GM23338 (cell line): ENCODE measurements around the gene ZNF248.

ENCODE experiments used
- CREB1 ChIP-seq: fragments of 250-450 bp; sonication (Bioruptor Pico); IDR thresholded peaks from 2 replicates; pipeline ENCODE4 v1.5.0; 2020; ENCODE audit warnings: low read depth, mild to moderate bottlenecking, moderate library complexity
- EZH2 ChIP-seq: fragments of 200-600 bp; sonication (generic); IDR thresholded peaks from one replicate; pipeline ENCODE4 v1.8.0; 2017; ENCODE audit warnings: antibody characterized with exemption, mild to moderate bottlenecking, low read depth; ENCODE audit not compliant: unreplicated experiment
- EZH2phosphoT487 ChIP-seq: fragments of 200-600 bp; sonication (generic); IDR thresholded peaks from one replicate; pipeline ENCODE4 v1.8.1; 2018; ENCODE audit warnings: antibody characterized with exemption; ENCODE audit not compliant: unreplicated experiment
- JUNB ChIP-seq: IDR thresholded peaks from one replicate; pipeline ENCODE4 v1.6.1; 2016; ENCODE audit warnings: antibody characterized with exemption; ENCODE audit not compliant: unreplicated experiment
- NANOG ChIP-seq: IDR thresholded peaks from 2 replicates; pipeline ENCODE4 v1.6.1; 2016; ENCODE audit warnings: antibody characterized with exemption, borderline replicate concordance
- POLR2AphosphoS5 ChIP-seq: IDR thresholded peaks from 2 replicates; pipeline ENCODE4 v1.6.1; 2016; ENCODE audit warnings: antibody characterized with exemption, low read depth
- STAT1 ChIP-seq: IDR thresholded peaks from one replicate; pipeline ENCODE4 v1.6.1; 2016; ENCODE audit warnings: antibody characterized with exemption; ENCODE audit not compliant: unreplicated experiment
- ZNF114 ChIP-seq: fragments of 250-450 bp; sonication (Bioruptor Pico); IDR thresholded peaks from 2 replicates; pipeline ENCODE4 v1.5.0; 2020; ENCODE audit warnings: mild to moderate bottlenecking, moderate library complexity
- ZNF331 ChIP-seq: fragments of 250-450 bp; sonication (Bioruptor Pico); IDR thresholded peaks from 2 replicates; pipeline ENCODE4 v1.5.0; 2020; ENCODE audit warnings: low read depth, mild to moderate bottlenecking, moderate library complexity
- TF ChIP-seq, protein P1 (sequence below), 2 experiments: fragments of 200-600 bp in 1 of 2; sonication (generic) in 1 of 2; conservative IDR thresholded peaks; 2 replicates each; pipeline versions ENCODE4 v1.5.1 to v1.6.1; 2016 to 2017; ENCODE audit warnings: antibody characterized with exemption in 2 of 2, low read depth in 2 of 2, mild to moderate bottlenecking in 2 of 2, moderate library complexity in 1 of 2
- TF ChIP-seq, protein P2 (sequence below): IDR thresholded peaks from one replicate; pipeline ENCODE4 v1.6.1; 2018; ENCODE audit warnings: antibody characterized with exemption; ENCODE audit not compliant: unreplicated experiment
- TF ChIP-seq, protein P3 (sequence below): IDR thresholded peaks from 2 replicates; pipeline ENCODE4 v1.6.1; 2016; ENCODE audit warnings: antibody characterized with exemption

DNA sequence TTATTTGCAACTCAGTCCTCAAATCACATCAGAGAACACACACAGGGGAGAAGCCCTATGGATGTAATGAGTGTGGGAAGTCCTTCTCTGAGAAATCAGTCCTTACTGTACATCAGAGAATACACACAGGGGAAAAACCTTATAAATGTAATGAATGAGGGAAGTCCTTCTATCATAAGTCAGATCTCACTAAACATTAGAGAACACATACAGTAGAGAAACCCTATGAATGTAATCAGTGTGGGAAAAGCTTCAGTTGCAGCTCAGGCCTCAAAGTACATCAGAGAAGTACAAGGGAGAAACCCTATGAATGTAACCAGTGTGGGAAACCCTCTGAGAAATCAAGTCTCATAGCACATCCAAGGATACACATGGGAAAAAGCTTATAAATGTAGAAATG, 39.0 kb upstream of the ZNF248 start:
- TF ChIP-seq CREB1 (CRISPR knock-in tag): no peak
- TF ChIP-seq, protein P1, sequence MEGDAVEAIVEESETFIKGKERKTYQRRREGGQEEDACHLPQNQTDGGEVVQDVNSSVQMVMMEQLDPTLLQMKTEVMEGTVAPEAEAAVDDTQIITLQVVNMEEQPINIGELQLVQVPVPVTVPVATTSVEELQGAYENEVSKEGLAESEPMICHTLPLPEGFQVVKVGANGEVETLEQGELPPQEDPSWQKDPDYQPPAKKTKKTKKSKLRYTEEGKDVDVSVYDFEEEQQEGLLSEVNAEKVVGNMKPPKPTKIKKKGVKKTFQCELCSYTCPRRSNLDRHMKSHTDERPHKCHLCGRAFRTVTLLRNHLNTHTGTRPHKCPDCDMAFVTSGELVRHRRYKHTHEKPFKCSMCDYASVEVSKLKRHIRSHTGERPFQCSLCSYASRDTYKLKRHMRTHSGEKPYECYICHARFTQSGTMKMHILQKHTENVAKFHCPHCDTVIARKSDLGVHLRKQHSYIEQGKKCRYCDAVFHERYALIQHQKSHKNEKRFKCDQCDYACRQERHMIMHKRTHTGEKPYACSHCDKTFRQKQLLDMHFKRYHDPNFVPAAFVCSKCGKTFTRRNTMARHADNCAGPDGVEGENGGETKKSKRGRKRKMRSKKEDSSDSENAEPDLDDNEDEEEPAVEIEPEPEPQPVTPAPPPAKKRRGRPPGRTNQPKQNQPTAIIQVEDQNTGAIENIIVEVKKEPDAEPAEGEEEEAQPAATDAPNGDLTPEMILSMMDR (conservative IDR thresholded peaks at IDR 0.05; ENCODE audit: low read depth in 2 of 2): no peak
- TF ChIP-seq EZH2phosphoT487: no peak
- TF ChIP-seq EZH2: no peak
- no peak for TF ChIP-seq POLR2AphosphoS5
- TF ChIP-seq, protein P2, sequence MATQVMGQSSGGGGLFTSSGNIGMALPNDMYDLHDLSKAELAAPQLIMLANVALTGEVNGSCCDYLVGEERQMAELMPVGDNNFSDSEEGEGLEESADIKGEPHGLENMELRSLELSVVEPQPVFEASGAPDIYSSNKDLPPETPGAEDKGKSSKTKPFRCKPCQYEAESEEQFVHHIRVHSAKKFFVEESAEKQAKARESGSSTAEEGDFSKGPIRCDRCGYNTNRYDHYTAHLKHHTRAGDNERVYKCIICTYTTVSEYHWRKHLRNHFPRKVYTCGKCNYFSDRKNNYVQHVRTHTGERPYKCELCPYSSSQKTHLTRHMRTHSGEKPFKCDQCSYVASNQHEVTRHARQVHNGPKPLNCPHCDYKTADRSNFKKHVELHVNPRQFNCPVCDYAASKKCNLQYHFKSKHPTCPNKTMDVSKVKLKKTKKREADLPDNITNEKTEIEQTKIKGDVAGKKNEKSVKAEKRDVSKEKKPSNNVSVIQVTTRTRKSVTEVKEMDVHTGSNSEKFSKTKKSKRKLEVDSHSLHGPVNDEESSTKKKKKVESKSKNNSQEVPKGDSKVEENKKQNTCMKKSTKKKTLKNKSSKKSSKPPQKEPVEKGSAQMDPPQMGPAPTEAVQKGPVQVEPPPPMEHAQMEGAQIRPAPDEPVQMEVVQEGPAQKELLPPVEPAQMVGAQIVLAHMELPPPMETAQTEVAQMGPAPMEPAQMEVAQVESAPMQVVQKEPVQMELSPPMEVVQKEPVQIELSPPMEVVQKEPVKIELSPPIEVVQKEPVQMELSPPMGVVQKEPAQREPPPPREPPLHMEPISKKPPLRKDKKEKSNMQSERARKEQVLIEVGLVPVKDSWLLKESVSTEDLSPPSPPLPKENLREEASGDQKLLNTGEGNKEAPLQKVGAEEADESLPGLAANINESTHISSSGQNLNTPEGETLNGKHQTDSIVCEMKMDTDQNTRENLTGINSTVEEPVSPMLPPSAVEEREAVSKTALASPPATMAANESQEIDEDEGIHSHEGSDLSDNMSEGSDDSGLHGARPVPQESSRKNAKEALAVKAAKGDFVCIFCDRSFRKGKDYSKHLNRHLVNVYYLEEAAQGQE: no peak
- TF ChIP-seq JUNB: no peak
- TF ChIP-seq ZNF331 (CRISPR knock-in tag): no peak
- no peak for TF ChIP-seq NANOG
- TF ChIP-seq, protein P3, sequence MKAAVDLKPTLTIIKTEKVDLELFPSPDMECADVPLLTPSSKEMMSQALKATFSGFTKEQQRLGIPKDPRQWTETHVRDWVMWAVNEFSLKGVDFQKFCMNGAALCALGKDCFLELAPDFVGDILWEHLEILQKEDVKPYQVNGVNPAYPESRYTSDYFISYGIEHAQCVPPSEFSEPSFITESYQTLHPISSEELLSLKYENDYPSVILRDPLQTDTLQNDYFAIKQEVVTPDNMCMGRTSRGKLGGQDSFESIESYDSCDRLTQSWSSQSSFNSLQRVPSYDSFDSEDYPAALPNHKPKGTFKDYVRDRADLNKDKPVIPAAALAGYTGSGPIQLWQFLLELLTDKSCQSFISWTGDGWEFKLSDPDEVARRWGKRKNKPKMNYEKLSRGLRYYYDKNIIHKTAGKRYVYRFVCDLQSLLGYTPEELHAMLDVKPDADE: no peak
- TF ChIP-seq STAT1: no peak
- TF ChIP-seq ZNF114 (CRISPR knock-in tag): no peak
